Measurements from ENCODE around the gene NHLRC2. TPM values are rescaled to one million over a fixed set of nuclear protein-coding genes. Genes with fewer than 3 reads are reported as not detected.

NHLRC2 gene
- total and polyA plus RNA-seq, 5 donors from 2014 or later = 3.9 to 13.0 (median 7.2) TPM

GRCh38 chr10:113895018-113895417 is 40.6 kb downstream of the NHLRC2 start:
- ATAC-seq (ENCODE audit: low read depth in 2 of 2) = no peak
- H3K27me3 ChIP-seq (ENCODE audit: control insufficient read depth, insufficient read depth, low read length) = no peaks in the 10 kb centered on the region
- peaks cover 0 to 4% (median 0%) of the 10 kb centered on the region in 7 donors for H3K9me3 Mint-ChIP-seq
- H3K27ac ChIP-seq (ENCODE audit: insufficient read depth, low read length, poor library complexity, severe bottlenecking) = no peak overlapping the region
- no peaks in the 10 kb centered on the region for H3K9me3 ChIP-seq (ENCODE audit: control insufficient read depth in 2 of 2, low read length in 2 of 2)
- no peak overlapping the region for H3K27ac Mint-ChIP-seq
- H3K27me3 Mint-ChIP-seq = no peaks in the 10 kb centered on the region
- DNase-seq = no peak
- H3K36me3 Mint-ChIP-seq = peaks cover 40% of the 10 kb centered on the region
- no peak overlapping the region for H3K4me3 Mint-ChIP-seq
- H3K4me1 Mint-ChIP-seq = peaks cover 2 to 11% (median 6%) of the 10 kb centered on the region in 4 donors
- no peaks in the 10 kb centered on the region for H3K4me1 ChIP-seq (ENCODE audit: control insufficient read depth, insufficient read depth, low read length, poor library complexity, severe bottlenecking)
- H3K36me3 ChIP-seq (ENCODE audit: control insufficient read depth, insufficient read depth, low read length) = peaks cover 31% of the 10 kb centered on the region
- no peak overlapping the region for H3K4me3 ChIP-seq (ENCODE audit: low read depth, low read length)

- Mint-ChIP-seq H3K36me3 (peaks cover 46% of the 10 kb centered on the region), H3K9me3 (peaks cover 0 to 2% (median 0%) of the 10 kb centered on the region in 7 donors), H3K27me3 (no peaks in the 10 kb centered on the region), H3K4me1 (peaks cover 0 to 10% (median 6%) of the 10 kb centered on the region in 4 donors), H3K4me3 (no peak overlapping the region), H3K27ac (no peak overlapping the region)
- ATAC-seq (ENCODE audit: low read depth in 2 of 2) (no peak), DNase-seq (no peak)
- Histone ChIP-seq H3K27me3 (ENCODE audit: control insufficient read depth, insufficient read depth, low read length) (no peaks in the 10 kb centered on the region), H3K4me3 (ENCODE audit: low read depth, low read length) (no peak overlapping the region), H3K36me3 (ENCODE audit: control insufficient read depth, insufficient read depth, low read length) (peaks cover 39% of the 10 kb centered on the region), H3K27ac (ENCODE audit: insufficient read depth, low read length, poor library complexity, severe bottlenecking) (no peak overlapping the region), H3K9me3 (ENCODE audit: control insufficient read depth in 2 of 2, low read length in 2 of 2) (no peaks in the 10 kb centered on the region), H3K4me1 (ENCODE audit: control insufficient read depth, insufficient read depth, low read length, poor library complexity, severe bottlenecking) (no peaks in the 10 kb centered on the region)
These were observed 43.5 kb downstream of the NHLRC2 start for GRCh38 chr10:113897693-113898618.

DNA sequence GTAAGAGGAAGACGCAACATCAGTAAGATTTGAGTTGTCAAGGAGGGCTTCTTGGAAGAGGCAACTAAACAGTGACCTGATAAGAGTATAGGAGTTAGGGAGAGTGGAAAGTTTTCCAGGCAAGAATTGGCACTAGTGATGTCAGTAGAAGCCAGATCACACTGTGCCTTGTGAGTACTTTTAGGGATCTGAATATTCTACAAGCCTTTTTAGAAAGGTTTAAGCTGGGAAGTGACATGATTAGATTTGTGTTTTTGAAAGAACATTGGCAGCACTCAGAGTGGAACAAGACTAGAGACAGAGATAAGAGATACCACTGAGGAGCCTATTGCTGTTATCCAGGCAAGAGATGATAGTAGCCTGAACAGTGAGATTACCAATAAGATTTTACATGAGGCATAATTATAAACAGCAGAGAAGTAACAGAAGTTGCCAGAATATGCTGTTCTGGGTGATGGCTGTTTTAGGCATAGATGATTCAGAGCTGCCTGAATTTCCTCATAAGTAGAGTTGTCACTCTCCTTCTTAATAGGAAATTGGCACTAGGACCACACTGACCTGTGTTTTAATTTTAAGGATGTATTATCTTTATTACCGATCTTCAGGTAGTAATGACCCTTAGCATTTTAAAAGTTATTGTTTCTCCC is 45.6 kb downstream of the NHLRC2 start:
- Mint-ChIP-seq H3K9me3 (peaks cover 0 to 2% (median 0%) of the 10 kb centered on the region in 7 donors), H3K27ac (no peak overlapping the region), H3K4me1 (peaks cover 0 to 6% (median 4%) of the 10 kb centered on the region in 4 donors), H3K27me3 (no peaks in the 10 kb centered on the region), H3K4me3 (no peak overlapping the region), H3K36me3 (peaks cover 54% of the 10 kb centered on the region)
- Histone ChIP-seq H3K9me3 (ENCODE audit: control insufficient read depth in 2 of 2, low read length in 2 of 2) (no peaks in the 10 kb centered on the region), H3K4me1 (ENCODE audit: control insufficient read depth, insufficient read depth, low read length, poor library complexity, severe bottlenecking) (no peaks in the 10 kb centered on the region), H3K36me3 (ENCODE audit: control insufficient read depth, insufficient read depth, low read length) (peaks cover 50% of the 10 kb centered on the region), H3K4me3 (ENCODE audit: low read depth, low read length) (no peak overlapping the region), H3K27ac (ENCODE audit: insufficient read depth, low read length, poor library complexity, severe bottlenecking) (no peak overlapping the region), H3K27me3 (ENCODE audit: control insufficient read depth, insufficient read depth, low read length) (no peaks in the 10 kb centered on the region)
- DNase-seq (no peak), ATAC-seq (ENCODE audit: low read depth in 2 of 2) (no peak)

GRCh38 chr10:113905756-113906155 is 51.3 kb downstream of the NHLRC2 start:
- Mint-ChIP-seq H3K27me3 (no peaks in the 10 kb centered on the region), H3K9me3 (no peaks in the 10 kb centered on the region), H3K27ac (peak overlapping the region in 1 of 3 donors; percentile 84), H3K36me3 (peaks cover 47% of the 10 kb centered on the region), H3K4me3 (no peak overlapping the region), H3K4me1 (peaks cover 0 to 6% (median under 1%) of the 10 kb centered on the region in 4 donors)
- ATAC-seq (ENCODE audit: low read depth in 2 of 2) (no peak), DNase-seq (no peak)
- Histone ChIP-seq H3K4me3 (ENCODE audit: low read depth, low read length) (no peak overlapping the region), H3K9me3 (ENCODE audit: control insufficient read depth in 2 of 2, low read length in 2 of 2) (no peaks in the 10 kb centered on the region), H3K27ac (ENCODE audit: insufficient read depth, low read length, poor library complexity, severe bottlenecking) (no peak overlapping the region), H3K4me1 (ENCODE audit: control insufficient read depth, insufficient read depth, low read length, poor library complexity, severe bottlenecking) (no peaks in the 10 kb centered on the region), H3K36me3 (ENCODE audit: control insufficient read depth, insufficient read depth, low read length) (peaks cover 68% of the 10 kb centered on the region), H3K27me3 (ENCODE audit: control insufficient read depth, insufficient read depth, low read length) (no peaks in the 10 kb centered on the region)

- H3K27me3 ChIP-seq (ENCODE audit: control insufficient read depth, insufficient read depth, low read length) = no peaks in the 10 kb centered on the region
- Mint-ChIP-seq H3K36me3 (peaks cover 36% of the 10 kb centered on the region), H3K27me3 (no peaks in the 10 kb centered on the region), H3K27ac (no peak overlapping the region), H3K9me3 (no peaks in the 10 kb centered on the region), H3K4me1 (no peaks in the 10 kb centered on the region), H3K4me3 (no peak overlapping the region)
- peaks cover 62% of the 10 kb centered on the region for H3K36me3 ChIP-seq (ENCODE audit: control insufficient read depth, insufficient read depth, low read length)
- no peak for ATAC-seq (ENCODE audit: low read depth in 2 of 2)
- DNase-seq = no peak
- no peak overlapping the region for H3K27ac ChIP-seq (ENCODE audit: insufficient read depth, low read length, poor library complexity, severe bottlenecking)
- H3K4me1 ChIP-seq (ENCODE audit: control insufficient read depth, insufficient read depth, low read length, poor library complexity, severe bottlenecking) = no peaks in the 10 kb centered on the region
- H3K9me3 ChIP-seq (ENCODE audit: control insufficient read depth in 2 of 2, low read length in 2 of 2) = no peaks in the 10 kb centered on the region
- no peak overlapping the region for H3K4me3 ChIP-seq (ENCODE audit: low read depth, low read length)
These were observed 52.7 kb downstream of the NHLRC2 start for GRCh38 chr10:113907166-113907565.

DNA sequence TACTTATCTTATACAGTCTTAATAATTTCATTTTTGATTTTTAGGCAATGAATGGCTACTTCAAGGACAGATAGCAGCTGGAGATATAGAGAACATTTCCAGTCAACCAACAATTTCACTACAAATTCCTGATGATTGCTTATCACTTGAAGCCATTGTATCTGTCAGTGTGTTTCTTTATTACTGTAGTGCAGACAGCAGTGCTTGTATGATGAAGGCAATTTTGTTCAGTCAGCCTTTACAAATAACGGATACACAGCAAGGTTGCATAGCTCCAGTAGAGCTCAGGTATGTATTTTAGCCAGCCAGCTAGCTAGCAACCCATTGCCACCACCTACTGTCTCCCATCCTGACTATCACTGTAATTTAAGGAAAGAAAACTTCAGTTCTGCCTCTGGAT is 53.8 kb downstream of the NHLRC2 start:
- Histone ChIP-seq H3K4me1 (ENCODE audit: control insufficient read depth, insufficient read depth, low read length, poor library complexity, severe bottlenecking) (no peaks in the 10 kb centered on the region), H3K4me3 (ENCODE audit: low read depth, low read length) (no peak overlapping the region), H3K27ac (ENCODE audit: insufficient read depth, low read length, poor library complexity, severe bottlenecking) (no peak overlapping the region), H3K27me3 (ENCODE audit: control insufficient read depth, insufficient read depth, low read length) (no peaks in the 10 kb centered on the region), H3K36me3 (ENCODE audit: control insufficient read depth, insufficient read depth, low read length) (peaks cover 60% of the 10 kb centered on the region), H3K9me3 (ENCODE audit: control insufficient read depth in 2 of 2, low read length in 2 of 2) (no peaks in the 10 kb centered on the region)
- H3K27me3 Mint-ChIP-seq = no peaks in the 10 kb centered on the region
- H3K4me3 Mint-ChIP-seq = no peak overlapping the region
- peaks cover 30% of the 10 kb centered on the region for H3K36me3 Mint-ChIP-seq
- no peaks in the 10 kb centered on the region for H3K4me1 Mint-ChIP-seq
- H3K27ac Mint-ChIP-seq = no peak overlapping the region
- H3K9me3 Mint-ChIP-seq = no peaks in the 10 kb centered on the region
- ATAC-seq (ENCODE audit: low read depth in 2 of 2) (no peak), DNase-seq (no peak)

- Histone ChIP-seq H3K27ac (ENCODE audit: insufficient read depth, low read length, poor library complexity, severe bottlenecking) (no peak overlapping the region), H3K27me3 (ENCODE audit: control insufficient read depth, insufficient read depth, low read length) (no peaks in the 10 kb centered on the region), H3K4me1 (ENCODE audit: control insufficient read depth, insufficient read depth, low read length, poor library complexity, severe bottlenecking) (no peaks in the 10 kb centered on the region), H3K4me3 (ENCODE audit: low read depth, low read length) (no peak overlapping the region), H3K9me3 (ENCODE audit: control insufficient read depth in 2 of 2, low read length in 2 of 2) (no peaks in the 10 kb centered on the region), H3K36me3 (ENCODE audit: control insufficient read depth, insufficient read depth, low read length) (peaks cover 33% of the 10 kb centered on the region)
- Mint-ChIP-seq H3K4me1 (peaks cover 0 to 3% (median 0%) of the 10 kb centered on the region in 4 donors), H3K27ac (no peak overlapping the region), H3K27me3 (no peaks in the 10 kb centered on the region), H3K36me3 (peaks cover 7% of the 10 kb centered on the region), H3K9me3 (no peaks in the 10 kb centered on the region), H3K4me3 (no peak overlapping the region)
- DNase-seq = no peak
- no peak for ATAC-seq (ENCODE audit: low read depth in 2 of 2)
These were observed 56.7 kb downstream of the NHLRC2 start for GRCh38 chr10:113911113-113911512.

Data from CD4-positive, CD25-positive, alpha-beta regulatory T cell (primary cell).